Heart right ventricle (tissue), 16 donors: ENCODE data around the gene PIANP. TPM values are rescaled to one million over a fixed set of nuclear protein-coding genes. Genes with fewer than 3 reads are reported as not detected.
"Not testable (repeated sequence)": the region's sequence is repeated elsewhere in the genome, so short reads cannot be mapped to it uniquely, and the experiment has no call there.

Source experiments
- ATAC-seq, 8 donors: fragments of 200-7000 bp; cut with Tn5 transposase; one replicate each; pipeline ENCODE4 v1.9.1; 2020; ENCODE audit warnings: mild to moderate bottlenecking in 8 of 8, moderate library complexity in 8 of 8, moderate number of reproducible peaks in 1 of 8
- DNase-seq, 2 donors: peaks; one replicate each; pipeline ENCODE4 v3.0.0-alpha.2; 2020
- H3K27ac ChIP-seq, 10 donors: fragments of 200-600 bp; sonication (generic) in 2 of 10; one replicate each; pipeline versions ENCODE4 v1.5.0 to v1.8.0; 2020 to 2022; ENCODE audit warnings: mild to moderate bottlenecking in 3 of 10
- H3K27me3 ChIP-seq, 7 donors: fragments of 200-600 bp; one replicate each; pipeline ENCODE4 v1.8.0; 2021 to 2022; ENCODE audit warnings: mild to moderate bottlenecking in 2 of 7
- H3K36me3 ChIP-seq, 9 donors: fragments of 200-600 bp; sonication (generic) in 1 of 9; one replicate each; pipeline versions ENCODE4 v1.5.0 to v1.8.0; 2020 to 2022; ENCODE audit warnings: mild to moderate bottlenecking in 2 of 9
- H3K4me1 ChIP-seq, 9 donors: fragments of 200-600 bp; sonication (generic) in 1 of 9; one replicate each; pipeline versions ENCODE4 v1.5.0 to v1.8.0; 2020 to 2022; ENCODE audit warnings: mild to moderate bottlenecking in 4 of 9
- H3K4me3 ChIP-seq, 10 donors: fragments of 200-600 bp; sonication (generic) in 2 of 10; one replicate each; pipeline versions ENCODE4 v1.5.0 to v1.8.0; 2020 to 2022; ENCODE audit warnings: mild to moderate bottlenecking in 7 of 10, moderate library complexity in 2 of 10
- H3K9me3 ChIP-seq, 11 donors: fragments of 200-600 bp in 10 of 11; sonication (generic) in 2 of 11; one replicate each; pipeline versions ENCODE4 v1.5.0 to v1.8.0; 2013 to 2022; ENCODE audit warnings: mild to moderate bottlenecking in 2 of 11, control low read depth in 1 of 11, moderate library complexity in 1 of 11
- CTCF ChIP-seq, 9 donors: fragments of 200-600 bp; sonication (generic) in 2 of 9; IDR thresholded peaks; one replicate each; pipeline versions ENCODE4 v1.5.0 to v1.8.0; 2021 to 2022; ENCODE audit warnings: antibody characterized with exemption in 9 of 9, mild to moderate bottlenecking in 5 of 9, moderate library complexity in 1 of 9
- WGBS, 2 donors: extraction: QIAGEN DNeasy Blood & Tissue Kit; methylation state at CpG; one replicate each; pipeline ENCODE4 v1.1.7; 2013; ENCODE audit warnings: inconsistent platforms in 1 of 2; 5-methylcytosine and 5-hydroxymethylcytosine counted together
- intact Hi-C, 10 donors: fragments of 100-400 bp; cut with DNase I; formaldehyde crosslinking; loops; one replicate each; pipeline versions ENCODE4 v1.11.1 to v1.14.2; 2022
- polyA plus RNA-seq, 2 donors: library from polyadenylated mRNA; stranded (reverse); fragments of 200-250 nt; gene quantifications; one replicate each; pipeline ENCODE4 v1.2.3, GENCODE V29; 2013
- total RNA-seq, 10 donors: library from RNA; stranded (reverse); fragmentation: NEBNext Ultra II Directional in 3 of 10; extraction: Animal tissue kit (Norgen Biotek cat#: 25700) in 3 of 10; gene quantifications; one replicate each; pipeline versions ENCODE4 v1.2.1 to v1.2.4, GENCODE V29; 2021 to 2023
- donor health status: Arrhythmogenic right ventricular cardiomyopathy.
- donor health status: ischemic (EF 13 %, LVEDD 7.1; RV severe dilation, severe dysfunction).
- donor health status: healthy with polysubstance abuse.
- donor health status: DM: no; HTN: yes; CAD: no.
- donor health status: DM: no; HTN: no; CAD: no.
- donor health status: ischemic (EF 25% LVEDD 6.9; RV normal size, moderate dysfunction).
- donor health status: ischemic (EF 25% LVEDD 5.7; RV mildly dilated, moderate dysfunction).
- donor health status: healthy.
- donor health status: DM: yes; HTN: yes; CAD: no.
- donor health status: Ischemic cardiomyopathy.
- donor health status: ischemic (EF 35%, LVEDD 5.7; RV mildly dilated, moderate dysfunction).
- donor health status: nonischemic (EF 11% LVEDD 7.7; RV severe dilation, severe dysfunction).
- donor health status: DM: yes; HTN: yes; CAD: no.
- donor health status: PGD.
- donor health status: ischemic (EF 29% LVEDD 5.4; RV normal size, mild dysfunction).
- donor health status: nonischemic (EF 23%, LVEDD 6.1; RV moderate dilation, normal function).

PIANP gene
- total and polyA plus RNA-seq, 12 donors: 0.12 to 0.58 (median 0.25) TPM; not detected in 6

- H3K27me3 ChIP-seq: no peaks in the 10 kb centered on the region
- peaks cover 0 to 20% (median 14%) of the 10 kb centered on the region in 9 donors for H3K4me1 ChIP-seq
- peaks cover 0 to 42% (median 16%) of the 10 kb centered on the region in 9 donors for H3K36me3 ChIP-seq
- DNase-seq: peak in 1 of 2 donors; percentile 11
- ATAC-seq: peak in 7 of 8 donors; percentile 3 to 35 (median 11)
- no peak for TF ChIP-seq CTCF (IDR thresholded peaks at IDR 0.05)
- 10 to 18% methylated on average over 10 of the region's 10 CpGs for WGBS, 2 donors
- peak overlapping the region; percentile 40 to 90 (median 64) for H3K4me3 ChIP-seq
- H3K27ac ChIP-seq: peak overlapping the region; percentile 81 to 95 (median 88)
- intact Hi-C loops: loop anchor here in 6 of 10 donors (1.0 to 5.0 kb wide), 4 partner anchors 28 to 62 kb away; partner anchors contain the start of genes ING4 (in 3 of the 6), ZNF384 (in 3 of the 6) and MLF2 (in 1 of the 6)
- H3K9me3 ChIP-seq: no peaks in the 10 kb centered on the region
These were observed 23.8 kb upstream of the PIANP start for GRCh38 chr12:6724409-6724797.

GRCh38 chr12:6723607-6724408 is 23.2 kb upstream of the PIANP start, which contains the start of gene COPS7A:
TSS of gene COPS7A (plus strand) at chr12:6724046. CDS start at chr12:6724657, 611 bp downstream.
- peak within 1 kb of the TSS; percentile 81 to 95 (median 88) for H3K27ac ChIP-seq
- peak within 1 kb of the TSS; percentile 40 to 90 (median 64) for H3K4me3 ChIP-seq
- WGBS, 2 donors: 0 to 1% methylated on average over 49 of the region's 49 CpGs
- intact Hi-C loops: loop anchor here in 7 of 10 donors (1.0 to 5.0 kb wide), 6 partner anchors 29 to 62 kb away; partner anchors contain the start of genes ING4 (in 4 of the 7), ZNF384 (in 4 of the 7) and MLF2 (in 1 of the 7)
- H3K4me1 ChIP-seq: peaks cover 0 to 20% (median 14%) of the 10 kb centered on the region in 9 donors
- no peaks in the 10 kb centered on the region for H3K27me3 ChIP-seq
- ATAC-seq (peak; percentile 99 to 100 (median 99)), DNase-seq (peak; percentile 97 to 99)
- H3K9me3 ChIP-seq: no peaks in the 10 kb centered on the region
- no peak for TF ChIP-seq CTCF (IDR thresholded peaks at IDR 0.05)
- peaks cover 0 to 36% (median 10%) of the 10 kb centered on the region in 9 donors for H3K36me3 ChIP-seq

GRCh38 chr12:6722863-6723262 is 22.2 kb upstream of the PIANP start:
- Histone ChIP-seq H3K4me1 (peaks cover 0 to 20% (median 14%) of the 10 kb centered on the region in 9 donors), H3K27me3 (no peaks in the 10 kb centered on the region), H3K9me3 (no peaks in the 10 kb centered on the region), H3K27ac (no peak overlapping the region), H3K4me3 (peak overlapping the region in 1 of 10 donors; percentile 90), H3K36me3 (peaks cover 0 to 27% (median under 1%) of the 10 kb centered on the region in 9 donors)
- intact Hi-C loops: loop anchor here in 5 of 10 donors (1.0 to 5.0 kb wide), 5 partner anchors 32 to 61 kb away; partner anchors contain the start of genes ING4 (in 4 of the 5) and ZNF384 (in 2 of the 5)
- no peak for DNase-seq
- no peak for ATAC-seq
- TF ChIP-seq CTCF (IDR thresholded peaks at IDR 0.05): no peak
- 79 to 83% methylated on average over 3 of the region's 3 CpGs for WGBS, 2 donors

- Histone ChIP-seq H3K4me3 (no peak overlapping the region), H3K9me3 (no peaks in the 10 kb centered on the region), H3K27me3 (peaks cover 0 to 23% (median 11%) of the 10 kb centered on the region in 7 donors), H3K27ac (no peak overlapping the region), H3K4me1 (no peaks in the 10 kb centered on the region), H3K36me3 (no peaks in the 10 kb centered on the region)
- no peak for DNase-seq
- 70 to 86% methylated on average over 7 of the region's 10 CpGs for WGBS, 2 donors
- no peak for ATAC-seq
- TF ChIP-seq CTCF (IDR thresholded peaks at IDR 0.05): no peak
- intact Hi-C loops: no loop called here
These were observed 16.3 kb upstream of the PIANP start for GRCh38 chr12:6716874-6717437.

- ATAC-seq, H3K27ac ChIP-seq, intact Hi-C loops, H3K36me3 ChIP-seq, DNase-seq, H3K9me3 ChIP-seq, H3K4me1 ChIP-seq, H3K4me3 ChIP-seq: not testable (repeated sequence)
- H3K27me3 ChIP-seq: peaks cover 0 to 23% (median 14%) of the 10 kb centered on the region in 7 donors
- 85 to 89% methylated on average over 15 to 32 of the region's 41 CpGs for whole genome bisulfite sequencing, 2 donors
These were observed 15.6 kb upstream of the PIANP start for GRCh38 chr12:6716031-6716873.
